Measurements from ENCODE around the gene WIPF1.

DNA sequence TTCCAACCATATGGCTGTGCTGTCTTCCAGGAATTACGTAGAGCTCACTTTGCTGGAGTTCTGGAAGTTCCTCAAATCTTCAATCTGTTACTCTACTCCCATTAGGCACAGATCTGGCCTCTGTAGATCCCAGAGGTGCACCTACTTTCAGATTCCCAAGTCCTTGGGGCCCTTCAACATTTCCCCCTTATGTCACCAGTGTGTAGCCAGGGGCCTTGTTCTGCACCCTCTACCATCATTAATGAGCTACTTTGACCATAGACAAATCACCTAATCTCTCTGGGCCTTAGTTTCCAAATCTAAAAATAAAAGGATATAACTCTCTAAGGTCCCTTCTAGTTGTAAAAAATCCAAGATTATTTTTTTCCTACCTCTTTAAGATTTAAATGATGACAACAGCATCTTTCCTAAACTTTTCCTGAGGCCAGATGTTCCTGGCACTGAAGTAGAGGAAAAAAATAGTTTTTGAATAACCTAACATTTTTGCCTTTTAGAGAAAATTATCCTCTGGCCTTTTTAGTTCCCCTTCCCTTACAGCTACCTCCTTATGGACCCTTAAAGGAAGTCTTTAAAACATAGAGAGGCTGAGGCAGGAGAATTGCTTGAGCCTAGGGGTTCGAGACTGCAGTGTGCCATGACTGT is 31.0 kb upstream of the WIPF1 start:
- TF ChIP-seq, protein P1, sequence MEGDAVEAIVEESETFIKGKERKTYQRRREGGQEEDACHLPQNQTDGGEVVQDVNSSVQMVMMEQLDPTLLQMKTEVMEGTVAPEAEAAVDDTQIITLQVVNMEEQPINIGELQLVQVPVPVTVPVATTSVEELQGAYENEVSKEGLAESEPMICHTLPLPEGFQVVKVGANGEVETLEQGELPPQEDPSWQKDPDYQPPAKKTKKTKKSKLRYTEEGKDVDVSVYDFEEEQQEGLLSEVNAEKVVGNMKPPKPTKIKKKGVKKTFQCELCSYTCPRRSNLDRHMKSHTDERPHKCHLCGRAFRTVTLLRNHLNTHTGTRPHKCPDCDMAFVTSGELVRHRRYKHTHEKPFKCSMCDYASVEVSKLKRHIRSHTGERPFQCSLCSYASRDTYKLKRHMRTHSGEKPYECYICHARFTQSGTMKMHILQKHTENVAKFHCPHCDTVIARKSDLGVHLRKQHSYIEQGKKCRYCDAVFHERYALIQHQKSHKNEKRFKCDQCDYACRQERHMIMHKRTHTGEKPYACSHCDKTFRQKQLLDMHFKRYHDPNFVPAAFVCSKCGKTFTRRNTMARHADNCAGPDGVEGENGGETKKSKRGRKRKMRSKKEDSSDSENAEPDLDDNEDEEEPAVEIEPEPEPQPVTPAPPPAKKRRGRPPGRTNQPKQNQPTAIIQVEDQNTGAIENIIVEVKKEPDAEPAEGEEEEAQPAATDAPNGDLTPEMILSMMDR (IDR thresholded peaks at IDR 0.05; ENCODE audit: low read depth, low read length) = no peak
- no peak for TF ChIP-seq EZH2phosphoT487 (IDR thresholded peaks at IDR 0.05; ENCODE audit: low read depth)

All from OCI-LY3 (cell line).